T-helper 2 cell treated with Interferon-gamma antibody and Interleukin-4, amounts not matched to agents 5 μg/mL and 100 μg/mL, for 36 hours (primary cell): Measurements from ENCODE around the gene ZFR.

Experiments used
- DNase-seq: peaks from one replicate; pipeline ENCODE4 v3.0.0; 2021; ENCODE audit warnings: low spot score
- H3K27ac Mint-ChIP-seq: one replicate; pipeline ENCODE4 v1.8.0; 2021; ENCODE audit warnings: mild to moderate bottlenecking, mixed read lengths
- H3K27me3 Mint-ChIP-seq: one replicate; pipeline ENCODE4 v1.8.0; 2021; ENCODE audit warnings: low read depth, mixed read lengths
- H3K36me3 Mint-ChIP-seq: one replicate; pipeline ENCODE4 v1.8.0; 2021; ENCODE audit warnings: low read depth, mixed read lengths
- H3K4me1 Mint-ChIP-seq: one replicate; pipeline ENCODE4 v1.8.0; 2021; ENCODE audit warnings: low read depth, mixed read lengths
- H3K4me3 Mint-ChIP-seq: one replicate; pipeline ENCODE4 v1.8.0; 2022; ENCODE audit warnings: mild to moderate bottlenecking, moderate library complexity, mixed read lengths
- H3K9me3 Mint-ChIP-seq: one replicate; pipeline ENCODE4 v1.8.0; 2021; ENCODE audit warnings: mixed read lengths

ZFR gene

DNA sequence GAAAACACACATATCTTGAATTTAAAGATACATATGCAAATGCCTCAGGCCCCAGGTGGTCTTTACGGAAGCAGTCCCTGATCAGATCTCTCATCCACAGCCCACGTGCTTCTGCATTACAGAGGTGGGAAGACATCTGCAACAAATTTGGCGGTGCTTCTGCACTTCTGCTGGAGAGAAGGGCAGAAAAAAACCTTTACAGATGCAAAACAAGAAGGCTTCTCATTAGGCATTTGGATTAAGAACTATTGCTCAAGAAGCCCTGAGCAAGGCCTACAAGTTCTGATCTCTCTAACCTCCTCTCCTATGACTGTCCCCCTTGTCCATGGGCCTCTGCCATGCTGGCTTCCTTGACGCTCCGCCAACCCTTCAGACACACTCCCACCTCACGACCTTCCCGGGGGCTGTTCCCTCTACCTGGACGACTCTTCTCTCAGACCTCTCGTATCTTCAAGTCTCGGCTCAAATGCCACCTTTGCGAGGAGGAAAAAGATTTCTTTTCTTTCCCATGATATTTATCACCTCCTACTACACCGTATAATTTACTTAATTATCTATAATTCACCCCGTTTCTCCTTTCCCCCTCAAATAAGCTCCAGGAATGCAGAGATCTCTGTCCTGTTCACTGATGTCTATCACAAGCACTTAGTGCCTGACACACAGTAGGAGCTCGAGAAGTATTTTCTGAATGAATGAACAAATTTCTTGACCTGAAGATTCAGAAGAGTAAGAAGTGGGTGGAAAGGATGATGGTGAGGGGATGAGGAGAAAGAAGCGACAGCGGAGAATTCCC, 132.9 kb downstream of the ZFR start:
- no peaks in the 10 kb centered on the region for H3K9me3 Mint-ChIP-seq
- H3K27ac Mint-ChIP-seq: peak overlapping the region; percentile 83
- H3K36me3 Mint-ChIP-seq: peaks cover 25% of the 10 kb centered on the region
- peak overlapping the region; percentile 91 for H3K4me3 Mint-ChIP-seq
- DNase-seq: no peak
- H3K27me3 Mint-ChIP-seq: no peaks in the 10 kb centered on the region
- H3K4me1 Mint-ChIP-seq: peaks cover 21% of the 10 kb centered on the region

- DNase-seq: no peak
- Mint-ChIP-seq H3K27ac (no peak overlapping the region), H3K9me3 (no peaks in the 10 kb centered on the region), H3K4me1 (peaks cover 26% of the 10 kb centered on the region), H3K36me3 (peaks cover 25% of the 10 kb centered on the region), H3K27me3 (no peaks in the 10 kb centered on the region), H3K4me3 (no peak overlapping the region)
Measured at GRCh38 chr5:32309761-32310160, 134.8 kb downstream of the ZFR start.

- Mint-ChIP-seq H3K4me1 (peaks cover 33% of the 10 kb centered on the region), H3K27me3 (no peaks in the 10 kb centered on the region), H3K36me3 (peaks cover 28% of the 10 kb centered on the region), H3K27ac (no peak overlapping the region), H3K4me3 (no peak overlapping the region), H3K9me3 (no peaks in the 10 kb centered on the region)
- no peak for DNase-seq
Measured at GRCh38 chr5:32308946-32309345, 135.6 kb downstream of the ZFR start.

DNA sequence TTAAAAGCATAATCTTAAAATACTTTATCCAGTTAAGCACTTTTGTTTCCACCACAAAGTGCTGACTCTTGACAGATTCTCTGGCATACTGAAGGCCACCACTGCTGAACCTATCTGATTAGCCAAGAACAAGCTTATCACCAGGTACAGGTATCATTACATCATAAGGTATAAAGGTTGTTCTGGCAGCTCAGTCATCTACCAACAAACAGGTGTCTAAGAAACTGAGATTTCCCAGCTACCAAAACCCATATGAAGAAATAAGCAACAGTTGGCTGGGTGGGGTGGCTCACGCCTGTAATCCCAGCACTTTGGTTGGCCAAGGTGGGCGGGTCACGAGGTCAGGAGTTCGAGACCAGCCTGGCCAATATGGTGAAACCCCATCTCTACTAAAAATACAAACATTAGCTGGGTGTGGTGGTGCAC, 136.8 kb downstream of the ZFR start:
- Mint-ChIP-seq H3K4me3 (no peak overlapping the region), H3K27ac (no peak overlapping the region)

DNA sequence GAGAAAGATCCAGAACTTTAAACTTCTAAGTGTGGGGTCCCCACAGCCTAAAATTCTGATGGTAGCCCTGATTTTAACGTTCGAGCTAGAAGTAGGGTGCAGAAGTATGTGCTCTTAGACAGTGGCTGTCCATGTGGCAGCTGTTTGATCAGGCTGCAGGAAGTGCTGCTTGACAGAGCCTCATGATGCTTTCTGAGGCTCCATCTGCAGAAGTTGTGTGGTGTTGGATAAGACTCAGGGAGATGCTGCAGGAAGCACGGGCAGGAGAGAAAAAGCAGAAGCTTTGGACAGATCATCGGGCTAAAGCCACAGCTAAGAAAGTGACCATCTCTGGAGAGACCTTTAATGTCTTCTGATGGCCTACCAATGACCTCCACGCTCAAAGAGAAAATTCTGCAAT, 139.9 kb downstream of the ZFR start:
- no peak for DNase-seq
- H3K9me3 Mint-ChIP-seq: no peaks in the 10 kb centered on the region
- H3K4me1 Mint-ChIP-seq: peaks cover 31% of the 10 kb centered on the region
- no peak overlapping the region for H3K27ac Mint-ChIP-seq
- peaks cover 16% of the 10 kb centered on the region for H3K36me3 Mint-ChIP-seq
- H3K4me3 Mint-ChIP-seq: no peak overlapping the region
- H3K27me3 Mint-ChIP-seq: no peaks in the 10 kb centered on the region

More for the DNA sequence above, 136.8 kb downstream of the ZFR start:
- DNase-seq: no peak
- Mint-ChIP-seq H3K27me3 (no peaks in the 10 kb centered on the region), H3K4me1 (peaks cover 40% of the 10 kb centered on the region), H3K36me3 (peaks cover 28% of the 10 kb centered on the region), H3K9me3 (no peaks in the 10 kb centered on the region)
